HG03442 (cell line): ENCODE measurements around the gene EHHADH.

Source experiments
- ATAC-seq: cut with Tn5 transposase; IDR thresholded peaks from one replicate; pipeline ENCODE4 v1.9.1; 2021; ENCODE audit warnings: mild to moderate bottlenecking, moderate library complexity; ENCODE audit not compliant: unreplicated experiment

Gene EHHADH

DNA sequence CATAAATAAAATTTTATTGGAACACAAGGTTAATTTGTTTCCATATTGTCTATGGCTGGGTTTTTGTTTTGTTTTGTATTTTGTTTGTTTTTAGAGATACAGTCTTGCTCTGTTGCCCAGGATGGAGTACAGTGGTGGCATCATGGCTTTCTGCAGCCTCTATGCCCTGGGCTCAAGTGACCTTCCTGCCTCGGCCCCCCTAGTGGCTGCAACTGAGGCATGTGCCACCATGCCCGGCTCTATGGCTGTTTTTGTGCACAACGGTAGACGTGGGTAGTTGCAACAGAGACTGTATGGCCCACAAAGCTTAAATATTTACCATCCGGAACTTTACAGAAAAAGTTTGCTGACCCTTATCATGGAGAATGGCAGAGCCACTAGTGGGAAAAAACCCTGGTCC is 54.2 kb downstream of the EHHADH start:
- no peak for ATAC-seq

GRCh38 chr3:185199206-185199605 is 54.6 kb downstream of the EHHADH start:
- no peak for ATAC-seq

DNA sequence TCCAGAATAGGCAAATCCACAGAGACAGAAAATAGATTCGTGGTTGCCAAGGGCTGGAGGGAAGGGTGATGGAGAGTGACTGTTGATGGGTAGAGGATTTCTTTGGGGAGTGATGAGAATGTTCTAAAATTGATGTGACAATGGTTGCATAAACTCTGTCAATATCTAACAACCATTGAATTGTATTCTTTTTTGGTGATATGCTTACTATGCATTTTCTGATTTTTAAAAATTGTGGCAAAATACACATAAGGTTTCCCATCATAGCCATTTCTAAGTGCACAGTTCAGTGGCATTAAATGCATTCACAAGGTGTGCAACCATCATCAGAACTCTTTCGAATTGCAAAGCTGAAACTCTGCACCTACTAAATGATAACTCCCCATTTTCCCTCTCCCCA is 56.8 kb downstream of the EHHADH start:
- ATAC-seq = no peak

DNA sequence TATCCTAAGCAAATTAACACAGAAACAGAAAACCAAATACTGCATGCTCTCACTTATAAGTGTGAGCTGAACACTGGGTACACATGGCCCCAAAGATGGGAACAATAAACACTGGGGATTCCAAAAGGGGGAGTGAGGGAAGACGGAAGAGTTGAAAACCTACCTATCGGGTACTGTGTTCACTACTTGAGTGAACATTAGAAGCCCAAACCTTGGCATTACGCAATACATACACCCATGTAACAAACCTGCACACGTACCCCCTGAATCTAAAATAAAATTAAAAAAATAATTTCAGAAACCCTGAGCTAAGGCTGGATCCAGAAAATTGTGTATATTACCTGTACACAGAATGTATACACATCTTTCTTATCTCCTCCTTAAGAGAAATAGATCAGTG is 58.2 kb downstream of the EHHADH start:
- no peak for ATAC-seq

- ATAC-seq = no peak
Measured at GRCh38 chr3:185188816-185189215, 65.0 kb downstream of the EHHADH start.

GRCh38 chr3:185187391-185187790 is 66.5 kb downstream of the EHHADH start:
- ATAC-seq = no peak

GRCh38 chr3:185176750-185177359 is 77.0 kb downstream of the EHHADH start:
- no peak for ATAC-seq

GRCh38 chr3:185175370-185175987 is 78.4 kb downstream of the EHHADH start:
- ATAC-seq = peak; percentile 85

GRCh38 chr3:185172086-185173049 is 81.5 kb downstream of the EHHADH start:
- no peak for ATAC-seq

DNA sequence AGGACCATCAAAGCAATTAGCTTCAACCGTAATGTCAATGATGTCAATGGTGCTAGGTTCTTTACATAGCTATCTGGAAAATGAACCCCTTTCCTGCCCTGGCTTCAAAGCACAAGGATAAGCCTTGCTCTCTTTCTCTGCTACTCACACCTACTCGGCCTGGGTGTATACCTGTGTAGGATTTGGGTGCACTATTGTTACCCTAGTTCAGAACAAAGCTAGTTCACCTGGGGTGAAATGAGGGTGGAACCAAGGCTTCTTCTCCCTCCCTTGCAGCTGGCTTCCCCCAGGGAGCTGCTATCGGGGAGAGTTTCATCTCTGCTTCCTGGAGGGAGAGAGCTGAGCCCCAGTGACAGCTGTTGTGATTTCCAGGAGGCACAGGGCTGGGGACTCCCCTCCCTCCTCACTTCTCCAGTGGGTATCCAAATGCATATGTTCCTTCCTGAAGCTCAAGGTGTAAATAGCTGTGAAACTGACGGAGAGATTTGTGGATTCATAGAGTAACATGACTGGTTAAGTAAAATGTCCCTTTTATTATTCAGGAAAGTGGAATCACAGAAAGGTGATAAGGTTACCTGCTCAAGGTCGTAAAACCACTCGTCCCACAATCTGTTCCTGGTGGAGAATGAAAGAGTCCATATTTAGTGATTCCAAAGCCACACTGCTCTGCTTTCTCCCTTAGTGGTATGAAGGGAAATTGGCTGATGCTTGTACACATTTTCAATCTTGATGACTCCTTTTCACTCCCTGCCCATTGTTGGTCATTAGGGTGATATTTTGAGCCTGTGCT is 89.2 kb downstream of the EHHADH start:
- ATAC-seq = no peak

- ATAC-seq = no peak
Measured at GRCh38 chr3:185162634-185163033, 91.2 kb downstream of the EHHADH start.

DNA sequence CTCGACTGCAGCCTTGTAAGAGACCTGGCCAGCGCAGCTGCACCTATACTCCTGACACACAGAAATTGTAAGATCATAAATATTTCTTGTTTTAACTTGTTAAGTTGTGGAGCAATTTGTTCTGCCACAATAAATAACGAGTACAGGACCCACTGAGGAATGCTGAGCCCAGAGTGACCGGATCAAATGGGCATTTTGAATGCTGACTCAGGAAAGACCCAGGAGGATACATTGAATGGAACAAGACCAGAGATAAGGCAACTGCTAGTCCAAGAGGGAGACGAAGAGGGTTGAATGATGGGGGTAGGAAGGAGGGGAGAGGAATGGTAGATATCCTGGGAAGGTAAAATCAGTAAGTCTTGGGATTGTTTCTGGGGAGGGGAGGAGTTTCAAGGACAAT is 92.1 kb downstream of the EHHADH start:
- ATAC-seq = no peak

DNA sequence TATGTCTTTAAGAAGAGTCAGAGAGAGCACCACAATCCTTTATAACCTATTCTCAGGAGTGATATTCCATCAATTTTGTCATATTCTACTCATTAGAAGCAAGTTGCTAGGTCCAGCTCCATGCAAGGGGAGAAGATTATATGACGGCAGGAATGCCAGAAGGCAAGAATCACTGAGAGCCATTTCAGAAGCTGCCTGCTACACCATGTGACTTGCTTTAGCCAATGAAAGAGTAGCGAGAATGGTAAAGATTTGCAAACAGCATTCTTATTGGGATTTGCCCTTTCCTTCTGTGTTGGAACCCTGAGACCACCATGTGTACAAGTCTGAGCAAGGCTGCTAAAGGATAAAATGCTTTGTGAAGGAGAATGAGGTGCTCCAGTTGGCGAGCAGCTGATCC is 96.5 kb downstream of the EHHADH start:
- no peak for ATAC-seq

- no peak for ATAC-seq
Measured at GRCh38 chr3:185155678-185156077, 98.2 kb downstream of the EHHADH start.

DNA sequence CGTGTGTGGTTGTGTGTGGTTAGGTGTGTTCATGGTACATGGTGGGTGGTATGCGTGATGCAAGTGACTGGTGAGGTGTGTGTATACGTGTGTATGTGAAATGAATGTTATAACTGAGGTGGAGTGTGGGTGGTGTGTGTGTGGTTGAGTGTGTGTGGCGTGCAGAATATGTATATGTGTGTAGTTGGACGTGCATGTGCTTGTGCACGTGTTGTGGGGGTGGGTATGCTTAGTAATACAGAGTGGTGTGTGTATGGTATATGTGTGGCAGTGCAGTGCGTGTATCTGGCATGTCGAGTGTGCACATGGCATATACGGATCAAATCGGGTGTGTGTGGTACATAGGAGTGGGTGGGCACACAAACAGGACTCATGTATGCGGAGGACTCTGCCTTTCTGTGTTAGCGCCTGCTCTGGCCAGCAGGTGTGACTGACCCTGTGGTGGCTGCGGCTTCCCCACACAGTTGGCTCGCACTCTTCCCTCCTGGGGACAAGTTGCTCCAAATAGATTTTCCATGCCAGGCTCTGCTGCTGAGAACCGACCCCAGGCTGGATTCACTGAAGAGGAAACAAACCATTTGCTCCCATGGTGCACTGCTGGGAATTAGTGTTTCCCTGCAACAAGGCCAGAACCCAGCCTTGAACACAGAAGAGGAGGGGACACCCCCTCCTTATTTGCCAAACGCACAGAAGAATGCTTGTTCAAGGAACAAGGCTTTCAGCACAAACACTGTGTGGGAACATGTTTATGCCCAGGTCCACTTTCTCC is 99.8 kb downstream of the EHHADH start:
- no peak for ATAC-seq

GRCh38 chr3:185153171-185153771 is 100.6 kb downstream of the EHHADH start:
- ATAC-seq = peak; percentile 21

DNA sequence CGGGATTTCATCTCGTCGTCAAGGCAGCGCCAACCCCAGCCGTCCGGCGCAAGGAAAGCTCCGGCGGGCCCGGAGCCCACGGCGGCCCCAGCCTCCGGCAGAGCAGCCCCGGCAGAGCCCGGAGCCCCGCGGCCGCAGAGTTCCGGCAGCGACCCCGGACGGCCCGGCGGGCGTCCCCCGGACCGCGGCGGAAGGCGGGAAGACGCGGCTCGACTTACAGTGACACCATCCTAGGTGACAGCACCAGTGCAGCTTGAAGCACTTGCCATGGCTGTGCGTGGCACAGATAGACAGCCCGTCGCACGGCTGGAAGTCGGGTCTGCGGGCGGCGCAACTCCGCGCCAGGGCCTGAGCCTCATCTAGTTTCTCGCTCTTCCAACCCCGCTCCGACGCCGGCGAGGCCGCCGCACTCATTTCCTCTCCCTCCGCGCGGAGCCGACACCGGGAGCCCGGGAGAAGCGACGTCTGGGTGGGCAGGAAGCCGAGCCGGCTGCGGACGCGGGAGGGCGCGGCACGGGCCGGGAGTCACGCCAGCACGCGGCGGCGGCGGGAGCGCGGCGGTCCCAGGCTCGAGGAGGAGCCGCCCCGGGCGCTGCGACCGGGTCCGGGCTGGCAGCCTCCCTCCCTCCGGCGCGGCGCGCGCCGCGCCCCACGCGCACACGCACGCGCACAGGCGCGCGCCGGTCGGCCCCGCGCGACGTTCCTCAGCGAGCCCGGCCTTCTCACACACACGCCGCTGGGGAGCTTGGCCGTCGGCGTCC is 101.3 kb downstream of the EHHADH start, which contains the start of gene C3orf70:
Gene C3orf70, minus strand, starts transcription at position 651 of the 761 bp plus-strand sequence. Its CDS starts 237 bp downstream, at position 414.
- peak; percentile 43 for ATAC-seq

- no peak for ATAC-seq
Measured at GRCh38 chr3:185151964-185152409, 101.9 kb downstream of the EHHADH start.
